Measurements from ENCODE around the gene ZPR1. TPM values are rescaled to one million over a fixed set of nuclear protein-coding genes. Genes with fewer than 3 reads are reported as not detected.

ZPR1 gene
- total RNA-seq, 4 donors from 2014 or later = 23.5 to 39.5 (median 24.0) TPM

DNA sequence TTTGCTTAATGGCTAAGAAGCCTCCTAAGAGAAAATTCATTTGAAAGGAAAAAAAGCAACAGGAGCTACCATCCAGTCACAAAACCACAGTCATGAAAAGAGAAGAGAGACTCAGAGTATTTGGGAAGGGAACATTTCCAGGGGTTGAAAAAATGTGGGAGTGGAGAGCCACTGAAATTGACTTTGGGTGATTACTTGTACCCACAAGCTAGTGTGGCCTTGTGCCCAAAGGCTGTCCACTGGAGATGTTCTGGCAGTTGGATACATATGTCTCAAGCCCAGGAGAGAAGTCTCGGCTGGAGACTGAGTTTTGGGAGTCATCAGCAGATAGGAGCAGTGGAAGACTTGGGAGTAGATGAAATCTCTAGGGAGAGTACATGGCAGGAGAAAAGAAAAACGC is 7.0 kb upstream of the ZPR1 start:
- no peak for TF ChIP-seq POLR2A (IDR thresholded peaks at IDR 0.05)
- TF ChIP-seq, protein P1, sequence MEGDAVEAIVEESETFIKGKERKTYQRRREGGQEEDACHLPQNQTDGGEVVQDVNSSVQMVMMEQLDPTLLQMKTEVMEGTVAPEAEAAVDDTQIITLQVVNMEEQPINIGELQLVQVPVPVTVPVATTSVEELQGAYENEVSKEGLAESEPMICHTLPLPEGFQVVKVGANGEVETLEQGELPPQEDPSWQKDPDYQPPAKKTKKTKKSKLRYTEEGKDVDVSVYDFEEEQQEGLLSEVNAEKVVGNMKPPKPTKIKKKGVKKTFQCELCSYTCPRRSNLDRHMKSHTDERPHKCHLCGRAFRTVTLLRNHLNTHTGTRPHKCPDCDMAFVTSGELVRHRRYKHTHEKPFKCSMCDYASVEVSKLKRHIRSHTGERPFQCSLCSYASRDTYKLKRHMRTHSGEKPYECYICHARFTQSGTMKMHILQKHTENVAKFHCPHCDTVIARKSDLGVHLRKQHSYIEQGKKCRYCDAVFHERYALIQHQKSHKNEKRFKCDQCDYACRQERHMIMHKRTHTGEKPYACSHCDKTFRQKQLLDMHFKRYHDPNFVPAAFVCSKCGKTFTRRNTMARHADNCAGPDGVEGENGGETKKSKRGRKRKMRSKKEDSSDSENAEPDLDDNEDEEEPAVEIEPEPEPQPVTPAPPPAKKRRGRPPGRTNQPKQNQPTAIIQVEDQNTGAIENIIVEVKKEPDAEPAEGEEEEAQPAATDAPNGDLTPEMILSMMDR (IDR thresholded peaks at IDR 0.05) = no peak

DNA sequence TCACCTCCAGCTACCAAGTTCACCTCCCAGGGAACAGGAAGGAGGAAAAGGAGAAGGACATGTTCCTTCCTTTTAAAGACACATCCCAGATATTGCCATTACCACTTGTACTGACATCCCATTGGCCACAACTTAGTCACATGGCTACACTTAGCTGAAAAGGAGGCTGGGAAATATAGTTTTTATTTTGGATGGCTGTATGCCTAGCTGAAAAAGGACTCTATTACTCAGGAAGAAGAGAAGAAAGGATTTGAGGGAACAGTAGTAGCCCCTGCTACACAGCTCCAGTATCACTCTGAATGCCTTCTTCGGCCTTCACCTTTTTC is 5.9 kb upstream of the ZPR1 start:
- H3K4me1 ChIP-seq = peaks cover 7 to 16% of the 10 kb centered on the region in 2 donors
- H3K27me3 ChIP-seq = no peaks in the 10 kb centered on the region
- intact Hi-C loops (cut with DNase I) = loop anchor here (5.0 kb wide), 3 partner anchors 44 to 434 kb away; partner anchors contain the start of gene APOA1
- TF ChIP-seq, protein P1 (IDR thresholded peaks at IDR 0.05) = no peak
- no peak for TF ChIP-seq POLR2A (IDR thresholded peaks at IDR 0.05)
- no peaks in the 10 kb centered on the region for H3K9me3 ChIP-seq
- no peak overlapping the region for H3K4me3 ChIP-seq (replicated peaks in 1 of 3)
- no peak for DNase-seq
- no peaks in the 10 kb centered on the region for H3K36me3 ChIP-seq
- 95 to 97% methylated on average over 1 of the region's 1 CpG for WGBS, 2 donors
- H3K27ac ChIP-seq = no peak overlapping the region

More for the DNA sequence above, 7.0 kb upstream of the ZPR1 start:
- Histone ChIP-seq H3K4me1 (peaks cover 7 to 14% of the 10 kb centered on the region in 2 donors), H3K9me3 (no peaks in the 10 kb centered on the region), H3K27me3 (no peaks in the 10 kb centered on the region), H3K36me3 (no peaks in the 10 kb centered on the region), H3K4me3 (replicated peaks in 1 of 3) (no peak overlapping the region), H3K27ac (no peak overlapping the region)
- intact Hi-C loops (cut with DNase I) = loop anchor here (5.0 kb wide), 3 partner anchors 42 to 432 kb away; partner anchors contain the start of gene APOA1
- 79 to 88% methylated on average over 2 of the region's 2 CpGs for WGBS, 2 donors
- no peak for DNase-seq

DNA sequence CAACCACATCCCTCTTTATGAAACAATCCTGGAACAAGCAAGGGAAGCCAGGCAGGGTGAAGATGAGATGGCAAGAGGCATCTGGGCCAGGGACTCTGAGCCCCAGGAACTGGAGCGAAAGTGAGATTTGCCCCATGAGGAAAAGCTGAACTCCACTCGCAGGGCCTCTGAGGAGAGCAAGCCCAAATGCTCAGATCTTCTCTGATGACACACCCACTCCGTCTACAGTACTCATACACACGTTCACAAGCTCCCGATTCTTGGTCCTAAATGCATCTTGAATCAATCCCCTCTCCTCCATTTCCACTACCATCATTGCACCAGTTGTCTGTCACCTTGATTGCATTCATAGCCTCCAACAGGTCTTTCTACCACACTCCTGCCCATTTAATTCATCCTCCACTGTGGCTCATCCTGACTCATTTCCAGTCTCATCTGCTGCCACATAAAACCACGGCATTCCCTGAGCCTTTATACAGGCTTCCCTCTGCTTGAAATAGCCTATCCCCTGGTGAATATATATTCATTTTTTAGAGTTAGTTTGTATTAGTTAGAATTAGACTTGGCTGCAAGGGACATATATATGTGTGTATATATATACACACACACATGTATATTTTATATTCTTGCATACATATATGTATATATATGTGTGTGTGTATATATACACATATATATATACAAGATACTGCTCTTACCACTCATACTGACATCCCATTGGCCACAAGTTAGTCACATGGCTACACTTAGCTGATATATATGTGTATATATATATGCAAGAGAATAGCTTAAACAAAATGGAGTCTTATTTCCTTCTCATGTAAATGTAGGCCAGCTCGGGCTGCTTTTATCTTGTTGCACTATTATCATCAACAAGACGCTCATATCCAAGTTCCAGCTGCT is 5.3 kb upstream of the ZPR1 start:
- 76 to 82% methylated on average over 8 of the region's 8 CpGs for WGBS, 2 donors
- no peak for DNase-seq
- Histone ChIP-seq H3K4me3 (replicated peaks in 1 of 3) (no peak overlapping the region), H3K27ac (no peak overlapping the region), H3K4me1 (peaks cover 13 to 20% of the 10 kb centered on the region in 2 donors), H3K27me3 (no peaks in the 10 kb centered on the region), H3K36me3 (no peaks in the 10 kb centered on the region), H3K9me3 (no peaks in the 10 kb centered on the region)
- TF ChIP-seq POLR2A (IDR thresholded peaks at IDR 0.05) = no peak
- TF ChIP-seq, protein P1 (IDR thresholded peaks at IDR 0.05) = no peak
- intact Hi-C loops (cut with DNase I) = loop anchor here (5.0 kb wide), 3 partner anchors 44 to 434 kb away; partner anchors contain the start of gene APOA1

DNA sequence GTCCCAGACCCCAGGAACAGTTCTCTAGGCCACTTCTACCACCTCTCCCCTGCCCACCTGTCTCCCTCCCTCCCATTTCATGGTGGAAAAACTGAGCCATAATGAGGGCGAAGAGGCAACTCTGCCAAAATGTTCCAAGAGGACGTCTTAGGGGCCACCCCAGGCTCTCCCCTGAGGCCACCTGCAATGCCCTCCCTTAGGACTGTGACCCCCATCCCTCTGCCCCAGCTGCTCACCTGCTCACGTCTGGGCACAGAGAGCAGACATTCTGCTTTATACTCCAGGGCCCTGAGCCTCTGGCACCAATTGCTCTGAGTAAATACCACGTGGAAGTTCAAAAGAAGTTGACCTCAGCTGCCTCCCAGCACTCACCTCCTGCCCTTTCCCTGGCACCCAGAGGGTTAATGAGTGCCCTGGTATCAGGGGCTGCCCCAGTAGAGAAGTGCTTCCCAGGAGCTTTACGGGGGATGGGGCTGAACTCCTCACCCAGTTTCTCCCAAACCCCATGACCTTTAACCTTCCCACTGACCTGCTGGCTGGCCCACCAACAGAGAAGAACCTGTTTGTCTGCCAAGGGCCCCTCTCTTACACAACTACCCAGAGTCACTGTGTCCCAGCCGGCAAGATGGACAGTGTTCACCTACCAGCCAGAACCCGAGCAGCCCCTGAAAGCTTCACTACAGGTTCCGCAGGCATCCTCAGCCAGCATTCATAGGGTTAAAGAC is 4.5 kb upstream of the ZPR1 start:
- intact Hi-C loops (cut with DNase I) = loop anchor here (5.0 kb wide), 3 partner anchors 45 to 435 kb away; partner anchors contain the start of gene APOA1
- DNase-seq = no peak
- TF ChIP-seq POLR2A (IDR thresholded peaks at IDR 0.05) = no peak
- TF ChIP-seq, protein P1 (IDR thresholded peaks at IDR 0.05) = no peak
- Histone ChIP-seq H3K27me3 (no peaks in the 10 kb centered on the region), H3K36me3 (no peaks in the 10 kb centered on the region), H3K9me3 (no peaks in the 10 kb centered on the region), H3K4me1 (peaks cover 13 to 20% of the 10 kb centered on the region in 2 donors), H3K27ac (no peak overlapping the region), H3K4me3 (replicated peaks in 1 of 3) (no peak overlapping the region)
- WGBS, 2 donors = 84 to 86% methylated on average over 7 to 8 of the region's 8 CpGs

Data from thyroid gland (tissue), 4 donors.